Astrocyte of the cerebellum (primary cell): ENCODE measurements around the gene TNIK.

ENCODE experiments used
- DNase-seq: peaks from one replicate; pipeline ENCODE4 v3.0.0-alpha.2; 2011; ENCODE audit warnings: low read depth
- H3K4me3 ChIP-seq: 2 replicates; pipeline ENCODE4 v1.5.1; 2011; ENCODE audit warnings: mild to moderate bottlenecking, low read depth, low read length, moderate library complexity
- in situ Hi-C: cut with HindIII; loops from 2 replicates; pipeline ENCODE4 v1.10.0; 2017; ENCODE audit warnings: low sequenced_read_pairs
- TF ChIP-seq, protein P1 (sequence below): IDR thresholded peaks from 2 replicates; pipeline ENCODE4 v1.5.1; 2012; ENCODE audit warnings: low read length, low read depth, moderate library complexity, mild to moderate bottlenecking; ENCODE audit errors: missing control alignments

TNIK gene

GRCh38 chr3:171088496-171088895 lies 371.7 kb downstream of the TNIK start:
- in situ Hi-C loops: no loop called here
- TF ChIP-seq, protein P1, sequence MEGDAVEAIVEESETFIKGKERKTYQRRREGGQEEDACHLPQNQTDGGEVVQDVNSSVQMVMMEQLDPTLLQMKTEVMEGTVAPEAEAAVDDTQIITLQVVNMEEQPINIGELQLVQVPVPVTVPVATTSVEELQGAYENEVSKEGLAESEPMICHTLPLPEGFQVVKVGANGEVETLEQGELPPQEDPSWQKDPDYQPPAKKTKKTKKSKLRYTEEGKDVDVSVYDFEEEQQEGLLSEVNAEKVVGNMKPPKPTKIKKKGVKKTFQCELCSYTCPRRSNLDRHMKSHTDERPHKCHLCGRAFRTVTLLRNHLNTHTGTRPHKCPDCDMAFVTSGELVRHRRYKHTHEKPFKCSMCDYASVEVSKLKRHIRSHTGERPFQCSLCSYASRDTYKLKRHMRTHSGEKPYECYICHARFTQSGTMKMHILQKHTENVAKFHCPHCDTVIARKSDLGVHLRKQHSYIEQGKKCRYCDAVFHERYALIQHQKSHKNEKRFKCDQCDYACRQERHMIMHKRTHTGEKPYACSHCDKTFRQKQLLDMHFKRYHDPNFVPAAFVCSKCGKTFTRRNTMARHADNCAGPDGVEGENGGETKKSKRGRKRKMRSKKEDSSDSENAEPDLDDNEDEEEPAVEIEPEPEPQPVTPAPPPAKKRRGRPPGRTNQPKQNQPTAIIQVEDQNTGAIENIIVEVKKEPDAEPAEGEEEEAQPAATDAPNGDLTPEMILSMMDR: no peak
- peak; percentile 31 for DNase-seq
- no peak overlapping the region for H3K4me3 ChIP-seq

DNA sequence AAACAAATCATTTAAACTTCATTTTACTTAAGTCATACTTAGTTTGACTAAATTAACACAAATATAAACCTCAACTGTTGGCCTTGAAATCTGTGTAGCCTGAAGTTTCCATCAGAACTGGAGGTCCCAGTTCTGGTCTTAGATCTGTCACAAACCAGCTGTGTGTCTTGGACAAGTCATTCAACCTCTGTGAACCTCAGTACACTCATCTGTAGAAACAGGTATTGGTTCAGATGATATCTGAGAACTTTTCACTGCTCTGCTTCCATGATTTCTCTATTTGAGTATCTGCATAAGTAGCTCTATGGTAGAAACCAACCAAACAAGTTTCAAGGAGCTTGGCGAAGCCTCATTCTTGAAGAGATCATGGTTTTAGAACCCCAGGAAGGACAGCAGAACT lies 373.3 kb downstream of the TNIK start:
- DNase-seq: no peak
- no peak overlapping the region for H3K4me3 ChIP-seq
- in situ Hi-C loops: no loop called here
- TF ChIP-seq, protein P1: no peak

DNA sequence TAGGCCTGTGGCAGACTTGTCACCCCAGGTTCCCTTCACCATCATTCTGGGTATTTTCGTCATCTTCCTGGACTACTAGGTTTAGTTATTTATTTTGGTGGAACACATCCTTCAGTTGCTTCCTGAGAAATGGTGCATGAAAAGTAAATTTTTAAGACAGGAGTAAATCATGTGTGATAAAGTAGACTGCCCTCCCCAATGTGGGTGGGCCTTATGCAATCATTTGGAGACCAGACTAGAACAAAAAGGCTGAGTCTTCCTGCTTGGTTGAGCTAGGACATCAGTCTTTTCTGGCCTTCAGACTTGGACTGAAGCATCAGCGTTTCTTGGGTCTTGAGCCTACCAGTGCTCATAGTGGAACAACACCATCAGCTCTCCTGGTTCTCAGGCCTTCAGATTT lies 382.9 kb downstream of the TNIK start:
- in situ Hi-C loops: no loop called here
- TF ChIP-seq, protein P1: no peak

GRCh38 chr3:171072432-171072831 lies 387.8 kb downstream of the TNIK start:
- TF ChIP-seq, protein P1: no peak
- H3K4me3 ChIP-seq: no peak overlapping the region
- in situ Hi-C loops: no loop called here
- DNase-seq: no peak

More for the DNA sequence above, 382.9 kb downstream of the TNIK start:
- no peak overlapping the region for H3K4me3 ChIP-seq
- no peak for DNase-seq

DNA sequence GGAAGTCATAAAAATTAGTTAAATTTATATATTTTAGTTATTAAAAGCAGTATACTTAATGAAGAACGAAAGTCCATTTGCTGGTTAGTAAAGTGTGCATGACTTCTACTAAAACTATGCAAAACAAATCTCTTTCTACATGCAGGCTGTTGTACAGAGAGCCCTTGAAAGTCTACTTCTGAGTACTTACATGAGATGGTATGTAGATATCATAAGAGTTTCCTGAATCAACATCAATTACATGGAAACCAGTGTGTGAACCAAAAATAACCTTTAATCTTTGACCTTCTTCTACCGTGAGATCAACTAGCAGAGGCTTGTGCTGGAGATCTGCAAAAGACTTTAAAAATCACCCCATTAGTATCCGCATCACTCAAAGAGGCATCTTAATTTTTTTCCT lies 391.5 kb downstream of the TNIK start:
- TF ChIP-seq, protein P1: no peak
- no peak for DNase-seq
- H3K4me3 ChIP-seq: no peak overlapping the region
- in situ Hi-C loops: no loop called here

DNA sequence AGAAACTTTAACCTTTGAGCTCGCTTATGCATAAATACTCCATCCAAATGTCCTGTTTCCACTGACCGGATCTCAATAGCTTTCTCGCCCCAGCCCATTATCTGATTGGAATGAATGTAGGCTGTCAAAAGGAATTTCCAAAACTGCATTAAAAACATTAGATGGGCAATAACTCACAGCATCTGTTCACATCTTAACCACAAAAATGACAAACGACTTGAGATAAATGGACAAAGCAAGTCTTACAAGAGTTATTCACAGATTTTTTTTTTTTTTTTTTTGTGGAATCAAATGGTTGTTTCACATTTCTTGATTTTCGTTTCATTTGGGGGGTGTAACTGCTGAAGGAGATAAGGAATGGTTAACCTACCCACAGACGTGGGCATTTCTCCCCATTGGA lies 394.0 kb downstream of the TNIK start:
- TF ChIP-seq, protein P1: no peak
- no peak overlapping the region for H3K4me3 ChIP-seq
- in situ Hi-C loops: no loop called here

GRCh38 chr3:171065732-171066131 lies 394.5 kb downstream of the TNIK start:
- DNase-seq: no peak
- H3K4me3 ChIP-seq: no peak overlapping the region
- TF ChIP-seq, protein P1: no peak
- in situ Hi-C loops: no loop called here

More for the DNA sequence above, 394.0 kb downstream of the TNIK start:
- DNase-seq: no peak
